ENCODE results near the gene RILPL1. TPM values are rescaled to one million over a fixed set of nuclear protein-coding genes. Genes with fewer than 3 reads are reported as not detected.
"Not testable (repeated sequence)": the region's sequence is repeated elsewhere in the genome, so short reads cannot be mapped to it uniquely, and the experiment has no call there.

The RILPL1 gene
- total and polyA plus RNA-seq, 9 of the 15 experiments (the other 6 are each of a cell fraction or from before 2014, with no cell fraction given) = 0.25 to 10.6 (median 8.6) TPM

- DNase-seq (ENCODE audit: extremely low read depth in 1 of 4, low spot score in 3 of 4); in situ Hi-C loops (cut with MboI); H3K4me1 ChIP-seq (replicated peaks in 1 of 2; ENCODE audit: control insufficient read depth in 2 of 2, insufficient read depth in 2 of 2, low read length in 2 of 2); H3K27ac ChIP-seq (ENCODE audit: extremely low read depth, low read depth, low read length); ATAC-seq; H3K27me3 ChIP-seq (ENCODE audit: control insufficient read depth in 2 of 2, insufficient read depth in 2 of 2, low read length in 2 of 2); CTCF ChIA-PET (ENCODE audit: low intra/inter-chr PET ratio); H3K9me1 ChIP-seq (ENCODE audit: control insufficient read depth, insufficient read depth, low read length); H4K20me1 ChIP-seq (replicated peaks; ENCODE audit: control insufficient read depth, insufficient read depth, low read length); H2AFZ ChIP-seq (ENCODE audit: low read depth, low read length); FAIRE-seq; H3K79me2 ChIP-seq (ENCODE audit: control insufficient read depth, insufficient read depth, low read length); H3K9ac ChIP-seq (ENCODE audit: insufficient read depth in 1 of 2, low read depth in 2 of 2, low read length in 2 of 2); H3K4me2 ChIP-seq (ENCODE audit: insufficient read depth, low read length); intact Hi-C loops (cut with micrococcal nuclease); H3K9me3 ChIP-seq (replicated peaks; ENCODE audit: control insufficient read depth, insufficient read depth, low read depth, low read length); BruUV-seq (replicated peaks); H3K4me3 ChIP-seq: not testable (repeated sequence)
- POLR2A ChIA-PET = interaction anchor here (1.3 kb wide), 1 partner anchor 21 kb away, joined by 4 read pairs; no protein-coding TSS in a partner anchor
- peak; percentile 25; the same call in 1 of the 2 replicates for TF ChIP-seq ZNF121 (CRISPR knock-in tag; conservative IDR thresholded peaks at IDR 0.05)
- peaks cover 22% of the 10 kb centered on the region; the same call in 1 of the 3 replicates for H3K36me3 ChIP-seq (ENCODE audit: control insufficient read depth, insufficient read depth, low read length)
- 87% methylated on average over 8 of the region's 8 CpGs for WGBS (ENCODE audit: insufficient coverage, low coverage, missing lambda C conversion rate)
Observed at GRCh38 chr12:123429101-123429500, 104.4 kb downstream of the RILPL1 start.

GRCh38 chr12:123428591-123428990, 104.9 kb downstream of the RILPL1 start:
- in situ Hi-C loops (cut with MboI) = no loop called here
- Histone ChIP-seq H3K27ac (ENCODE audit: extremely low read depth, low read depth, low read length) (no peak overlapping the region), H3K4me3 (no peak overlapping the region), H3K9me1 (ENCODE audit: control insufficient read depth, insufficient read depth, low read length) (no peaks in the 10 kb centered on the region), H3K27me3 (ENCODE audit: control insufficient read depth in 2 of 2, insufficient read depth in 2 of 2, low read length in 2 of 2) (no peaks in the 10 kb centered on the region), H3K9ac (ENCODE audit: insufficient read depth in 1 of 2, low read depth in 2 of 2, low read length in 2 of 2) (no peak overlapping the region), H3K36me3 (ENCODE audit: control insufficient read depth, insufficient read depth, low read length) (peaks cover 21% of the 10 kb centered on the region; the same call in 1 of the 3 replicates), H3K4me1 (replicated peaks in 1 of 2; ENCODE audit: control insufficient read depth in 2 of 2, insufficient read depth in 2 of 2, low read length in 2 of 2) (peaks cover 0 to 4% of the 10 kb centered on the region in 2 experiments; a peak in 2 of 5 replicates), H3K9me3 (replicated peaks; ENCODE audit: control insufficient read depth, insufficient read depth, low read depth, low read length) (no peaks in the 10 kb centered on the region; the same call in 1 of the 2 replicates), H4K20me1 (replicated peaks; ENCODE audit: control insufficient read depth, insufficient read depth, low read length) (no peaks in the 10 kb centered on the region), H2AFZ (ENCODE audit: low read depth, low read length) (no peak overlapping the region), H3K4me2 (ENCODE audit: insufficient read depth, low read length) (no peak overlapping the region), H3K79me2 (ENCODE audit: control insufficient read depth, insufficient read depth, low read length) (0 out of 3 replicates have a peak, but pooled peaks cover 4% of the 10 kb centered on the region)
- 82% methylated on average over 6 of the region's 6 CpGs for WGBS (ENCODE audit: insufficient coverage, low coverage, missing lambda C conversion rate)
- TF ChIP-seq RBM34 (IDR thresholded peaks at IDR 0.05; ENCODE audit: borderline replicate concordance, insufficient read depth, low read length) = no peak
- TF ChIP-seq SREBF1 (IDR thresholded peaks at IDR 0.05; ENCODE audit: borderline replicate concordance, low read depth, low read length) = no peak
- TF ChIP-seq RAD21 (CRISPR knock-in tag; conservative IDR thresholded peaks at IDR 0.05 in 1 of 2, IDR thresholded peaks at IDR 0.05 in 1 of 2) = no peak
- CTCF ChIA-PET (ENCODE audit: low intra/inter-chr PET ratio) = no interaction called here
- TSS peak; percentile 24 for BruUV-seq (replicated peaks)
- ATAC-seq (no peak), FAIRE-seq (no peak), DNase-seq (ENCODE audit: extremely low read depth in 1 of 4, low spot score in 3 of 4) (no peak)
- intact Hi-C loops (cut with micrococcal nuclease) = no loop called here
- POLR2A ChIA-PET = interaction anchor here (1.3 kb wide), 1 partner anchor 21 kb away, joined by 4 read pairs; no protein-coding TSS in a partner anchor

All from K562 (cell line).